Amygdala (tissue), 56 donors: Measurements from ENCODE around the gene SYNGR1.
A peak's percentile ranks its signal among the peaks of the same experiment; 100 is the strongest.
"Not testable (repeated sequence)": the region's sequence is repeated elsewhere in the genome, so short reads cannot be mapped to it uniquely, and the experiment has no call there.

ENCODE experiments used
- DNase-seq, 56 donors: peaks; one replicate each; lab custom pipeline; 2025; lab: John Stamatoyannopoulos, UW

SYNGR1 gene

DNA sequence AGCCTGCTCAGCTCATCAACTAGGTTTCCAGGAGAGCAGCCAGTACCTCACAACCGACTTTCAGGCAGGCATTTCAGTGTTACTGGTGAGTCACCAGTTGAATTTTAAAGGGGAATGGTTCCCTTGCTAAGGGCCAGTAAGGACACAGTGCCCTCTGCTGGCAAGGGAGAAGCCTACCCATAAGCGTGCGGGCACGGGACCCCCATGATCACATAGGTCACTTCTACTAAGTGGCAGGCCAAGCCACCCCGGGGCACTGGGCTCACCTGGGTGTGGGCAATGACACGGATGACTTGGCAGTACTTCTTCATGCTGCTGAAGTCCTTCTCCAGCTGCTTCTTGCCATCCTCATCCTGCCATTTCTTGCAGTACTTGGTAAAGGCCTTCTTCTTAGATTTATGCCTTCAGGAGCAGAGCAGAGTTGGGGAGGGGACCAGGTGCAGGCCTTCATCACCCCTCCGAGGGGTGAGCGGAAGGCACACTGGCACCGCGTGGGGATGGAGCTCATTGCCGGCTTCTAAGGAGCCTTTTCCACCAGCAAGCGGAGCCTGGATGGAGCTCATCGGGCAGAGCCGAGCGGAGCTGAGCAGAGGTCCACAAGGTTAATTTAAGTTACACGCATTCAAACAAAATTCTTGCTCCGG lies 33.2 kb upstream of the SYNGR1 start:
- peak in 44 of 56 donors; percentile 20 to 72 (median 48) for DNase-seq

DNA sequence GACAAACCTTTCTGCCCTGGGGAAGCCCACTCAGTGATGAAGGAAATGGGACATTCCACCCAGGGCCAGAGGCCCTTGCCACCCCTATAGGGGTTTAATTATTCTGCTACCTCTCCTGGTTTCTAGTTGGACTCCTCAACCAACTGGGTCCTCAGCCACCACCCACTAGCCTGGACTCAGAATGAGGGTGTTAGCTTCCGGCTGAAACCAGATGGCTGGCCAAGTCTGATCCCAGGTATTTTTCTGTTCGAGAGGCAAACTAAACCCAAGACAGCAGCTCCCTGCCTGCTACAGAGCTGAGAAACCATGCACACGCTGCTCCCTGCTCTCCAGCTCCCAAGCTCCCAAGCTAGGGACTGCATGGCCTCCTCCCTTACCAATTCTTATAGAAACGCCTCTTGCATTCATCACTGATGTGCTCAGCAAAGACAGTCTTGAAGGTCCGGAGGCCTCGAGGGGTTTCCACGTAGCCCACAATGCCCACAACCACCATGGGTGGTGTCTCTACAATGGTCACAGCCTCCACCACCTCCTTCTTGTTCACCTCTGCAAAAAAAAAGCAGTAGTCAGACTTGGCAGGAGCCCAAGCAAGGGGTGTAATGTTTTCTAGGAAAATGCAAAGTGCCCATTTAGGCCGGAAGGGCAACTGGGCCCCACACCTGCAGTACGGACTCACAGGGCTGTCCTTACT lies 32.6 kb upstream of the SYNGR1 start:
- DNase-seq: no peak

DNA sequence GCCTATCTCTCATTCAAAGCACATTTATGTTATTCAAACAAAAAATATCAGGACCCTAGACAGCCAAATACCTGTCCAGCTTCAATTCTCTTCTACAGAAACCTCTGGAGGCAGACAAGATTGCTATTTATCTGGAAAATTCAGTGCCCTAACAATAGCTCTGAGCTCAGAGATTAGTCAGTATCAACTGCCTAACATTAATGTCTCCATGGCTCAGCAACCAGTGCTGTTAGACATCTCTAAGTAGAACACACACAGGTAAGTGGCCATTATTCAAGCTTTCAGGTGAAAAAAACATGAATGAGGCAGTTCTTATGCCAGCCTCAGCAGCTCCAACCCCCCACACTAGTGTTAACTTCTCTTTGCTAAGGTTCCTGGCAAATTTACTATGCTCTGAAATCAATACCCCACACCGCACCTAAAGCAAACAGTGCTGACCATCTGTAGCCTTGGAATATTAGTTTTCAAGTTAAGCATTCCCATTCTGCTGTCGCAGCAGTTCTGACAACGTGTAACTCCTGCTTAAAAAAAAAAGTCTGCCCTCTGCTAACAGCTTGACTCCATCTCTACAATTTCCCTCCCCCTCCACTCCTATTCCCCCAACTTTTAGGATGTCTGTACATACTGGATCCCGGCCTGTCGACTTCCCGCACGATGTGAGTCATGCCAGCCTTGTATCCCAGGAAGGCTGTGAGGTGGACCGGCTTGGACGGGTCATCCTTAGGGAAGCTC lies 31.9 kb upstream of the SYNGR1 start:
- DNase-seq: no peak

DNA sequence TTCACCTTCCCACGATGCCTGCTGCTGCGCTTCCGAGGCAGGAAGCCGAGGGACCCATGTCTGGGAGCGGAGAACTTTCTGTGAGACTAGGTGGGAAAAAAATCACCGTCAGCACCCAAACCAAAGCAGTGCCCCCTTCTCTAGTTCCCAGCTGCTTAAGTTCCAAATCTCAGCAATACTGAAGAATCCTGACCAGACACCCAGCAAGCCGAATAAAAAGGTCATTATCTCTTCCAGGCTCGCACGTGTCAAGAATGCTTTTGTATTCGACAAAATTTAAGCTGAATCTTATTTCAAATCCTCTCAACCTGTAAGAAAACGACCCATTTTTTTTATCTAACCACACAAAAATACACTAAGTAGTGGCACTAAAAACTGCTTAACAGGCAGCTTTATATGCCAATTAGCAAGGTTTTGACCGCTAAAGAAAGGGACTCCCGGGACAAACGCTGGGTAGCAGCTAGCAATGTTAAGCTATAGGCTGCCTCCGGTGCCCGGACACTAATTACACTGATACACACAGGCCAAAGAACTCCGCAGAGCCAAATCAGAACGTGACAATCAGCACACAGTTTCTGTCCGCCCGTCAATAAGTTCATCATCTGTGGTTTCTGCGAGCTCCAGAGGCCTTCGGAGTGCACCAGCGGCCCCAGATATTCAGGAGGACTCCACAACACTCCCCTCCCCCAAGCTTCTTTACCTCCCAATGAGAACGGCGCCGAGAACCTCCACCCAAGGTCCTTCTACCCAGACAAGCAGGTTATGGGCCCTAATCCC lies 31.1 kb upstream of the SYNGR1 start:
- DNase-seq: peak in 7 of 56 donors; percentile 50 to 67 (median 57)

DNA sequence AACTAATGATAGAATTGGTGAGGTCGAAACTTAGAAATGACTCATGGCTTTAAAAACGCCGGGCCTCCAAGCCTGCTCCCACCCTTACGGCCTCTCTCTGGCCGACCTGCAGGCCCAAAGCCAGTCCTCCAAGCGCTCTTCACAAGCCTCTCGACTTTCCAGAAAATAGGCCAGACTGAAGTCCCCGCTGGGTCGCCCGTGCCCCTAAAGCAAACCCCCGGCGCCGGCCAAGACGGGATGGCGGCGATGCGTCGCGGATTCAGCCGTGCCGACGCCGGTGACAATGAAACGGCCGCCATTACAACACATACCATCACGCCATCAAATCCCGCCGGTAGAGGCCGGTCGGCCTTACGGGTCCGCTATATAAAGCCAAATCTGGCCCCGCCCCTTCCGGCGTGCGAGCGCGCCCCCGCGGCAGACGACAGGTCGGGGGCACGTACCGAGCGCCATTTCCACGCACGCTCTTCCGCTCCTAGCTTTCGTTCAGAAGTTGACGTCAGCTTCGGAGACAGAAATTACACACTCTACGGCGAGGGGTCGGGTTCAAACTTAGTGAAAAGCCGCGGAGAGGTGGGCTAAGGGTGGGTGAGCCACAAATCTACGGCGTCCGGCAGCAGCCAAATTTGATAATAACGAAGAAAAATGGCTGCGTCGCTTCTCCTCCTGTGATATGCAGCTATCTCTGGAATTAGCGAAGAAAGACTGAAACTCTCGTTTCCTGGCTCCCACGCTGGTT lies 30.3 kb upstream of the SYNGR1 start, which contains the start of gene RPL3:
TSS of gene RPL3 (minus strand) at position 340 of the 739 bp plus-strand sequence. CDS start at position 314, 26 bp downstream.
- DNase-seq: peak; percentile 59 to 98 (median 92)

DNA sequence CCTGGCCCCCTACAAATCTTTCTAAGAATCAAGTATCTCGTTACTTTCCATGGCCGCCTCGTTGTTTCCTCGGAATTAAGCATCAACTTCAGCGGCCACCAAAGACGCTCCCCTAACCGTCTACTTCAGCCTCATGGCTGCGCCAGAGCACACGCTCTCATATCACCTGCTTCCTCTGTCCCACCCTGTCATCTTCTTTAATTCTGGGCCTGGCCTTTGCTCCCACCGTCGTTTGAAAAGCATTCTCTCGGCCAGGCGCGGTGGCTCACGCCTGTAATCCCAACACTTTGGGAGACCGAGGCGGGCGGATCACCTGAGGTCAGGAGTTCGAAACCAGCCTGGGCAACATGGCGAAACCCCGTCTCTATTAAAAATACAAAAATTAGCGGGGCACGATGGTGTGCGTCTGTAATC lies 29.2 kb upstream of the SYNGR1 start:
- DNase-seq: not testable (repeated sequence)

DNA sequence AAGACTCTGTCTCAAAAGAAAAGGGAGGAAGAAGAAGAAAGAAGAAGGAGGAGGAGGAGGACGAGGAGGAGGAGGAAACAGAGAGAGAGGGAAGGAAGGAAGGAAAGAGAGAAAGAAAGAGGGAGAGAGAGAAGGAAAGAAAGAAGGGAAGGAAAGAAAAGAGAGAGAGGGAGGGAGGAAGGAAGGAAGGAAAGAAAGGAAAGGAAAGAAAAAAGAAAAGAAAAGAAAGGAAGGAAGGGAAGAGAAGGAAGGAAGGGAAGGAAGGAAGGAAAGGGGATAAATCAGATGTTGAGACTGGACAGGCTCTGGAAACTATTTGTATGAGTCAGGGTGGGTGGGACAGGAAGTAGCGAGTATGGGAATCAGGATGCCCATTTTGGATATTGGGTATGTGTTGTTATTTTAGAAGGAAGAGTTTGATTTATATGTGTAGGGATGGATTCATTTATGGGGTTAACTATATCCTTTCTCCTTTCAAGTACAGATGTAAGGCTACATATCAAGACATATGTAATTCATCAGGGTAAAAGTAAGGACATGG lies 24.3 kb upstream of the SYNGR1 start:
- no peak for DNase-seq

DNA sequence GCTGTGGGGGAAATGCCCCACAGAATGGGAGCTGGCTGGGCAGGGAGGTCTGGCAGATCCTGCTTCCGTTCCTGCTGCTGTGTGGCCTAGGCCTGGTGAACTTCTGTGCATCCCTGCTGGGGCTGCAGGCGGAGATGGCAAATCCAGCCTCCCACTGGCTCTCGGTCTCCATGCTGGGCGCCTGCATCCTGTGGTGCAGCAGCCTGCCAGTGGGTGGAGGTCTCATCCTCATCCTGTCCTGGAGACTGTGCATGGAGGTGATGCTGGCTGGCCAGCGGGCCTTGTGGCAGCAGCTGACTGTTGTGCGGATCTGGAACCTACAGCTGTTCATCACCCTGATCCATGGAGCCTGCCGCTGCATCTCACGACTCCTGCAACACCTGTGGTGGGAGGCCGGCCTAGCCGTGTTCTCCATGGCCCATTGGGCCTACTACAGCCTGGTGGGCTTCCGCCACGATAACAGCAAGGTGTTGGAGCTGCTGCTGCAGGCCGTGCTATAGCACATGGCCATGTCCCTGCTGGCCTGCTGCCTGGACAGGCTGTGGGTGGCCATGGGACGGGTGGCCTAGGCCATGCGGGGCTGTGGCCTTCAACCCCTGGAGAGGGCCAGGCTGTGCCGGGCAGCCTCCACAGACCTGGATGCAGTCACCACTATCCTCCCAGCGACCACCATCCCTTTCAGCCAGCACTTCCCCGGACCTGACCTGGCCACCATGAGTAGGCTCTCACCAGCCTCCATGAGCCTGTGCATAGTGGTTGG lies 21.6 kb upstream of the SYNGR1 start:
- DNase-seq: no peak

DNA sequence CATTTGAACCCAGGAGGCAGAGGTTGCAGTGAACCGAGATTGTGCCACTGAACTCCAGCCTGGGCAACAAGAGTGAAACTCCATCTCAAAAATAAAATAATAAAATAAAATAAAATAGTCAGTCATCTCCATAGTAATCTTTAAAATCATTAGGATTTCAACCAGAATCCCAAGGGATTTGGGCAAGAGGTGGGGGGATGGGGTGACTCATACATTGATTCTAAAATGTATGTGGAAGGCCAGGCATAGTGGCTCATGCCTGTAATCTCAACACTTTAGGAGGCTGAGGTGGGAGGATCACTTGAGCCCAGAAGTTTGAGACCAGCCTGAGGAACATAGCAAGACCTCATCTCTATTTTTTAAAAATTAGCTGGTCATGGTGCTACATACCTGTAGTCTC lies 19.2 kb upstream of the SYNGR1 start:
- not testable (repeated sequence) for DNase-seq

DNA sequence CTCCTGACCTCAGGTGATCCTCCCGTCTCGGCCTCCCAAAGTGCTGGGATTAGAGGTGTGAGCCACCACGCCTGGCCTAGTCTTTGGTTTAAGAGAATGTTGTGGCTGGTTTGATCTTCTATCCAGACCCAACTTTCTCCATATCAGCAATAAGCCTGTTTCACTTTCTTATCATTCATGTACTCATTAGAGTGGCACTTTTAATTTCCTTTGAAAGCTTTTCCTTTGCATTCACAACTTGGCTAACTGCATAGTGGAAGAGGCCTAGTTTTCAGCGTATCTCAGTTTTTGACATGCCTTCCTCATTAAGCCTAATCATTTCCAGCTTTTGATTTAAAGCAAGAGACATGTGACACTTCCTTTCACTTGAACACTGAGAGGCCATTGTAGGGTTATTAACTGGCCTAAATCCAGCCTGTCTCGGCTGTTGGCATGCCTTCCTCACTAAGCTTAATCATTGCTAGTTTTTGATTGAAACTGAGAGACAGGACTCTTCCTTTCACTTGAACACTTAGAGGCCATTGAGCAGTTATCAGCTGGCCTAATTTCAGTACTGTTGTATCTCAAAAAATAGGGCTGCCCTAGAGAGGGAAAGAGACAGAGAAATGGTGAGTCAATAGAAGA lies 17.2 kb upstream of the SYNGR1 start:
- peak in 2 of 56 donors; percentile 36 to 51 for DNase-seq

DNA sequence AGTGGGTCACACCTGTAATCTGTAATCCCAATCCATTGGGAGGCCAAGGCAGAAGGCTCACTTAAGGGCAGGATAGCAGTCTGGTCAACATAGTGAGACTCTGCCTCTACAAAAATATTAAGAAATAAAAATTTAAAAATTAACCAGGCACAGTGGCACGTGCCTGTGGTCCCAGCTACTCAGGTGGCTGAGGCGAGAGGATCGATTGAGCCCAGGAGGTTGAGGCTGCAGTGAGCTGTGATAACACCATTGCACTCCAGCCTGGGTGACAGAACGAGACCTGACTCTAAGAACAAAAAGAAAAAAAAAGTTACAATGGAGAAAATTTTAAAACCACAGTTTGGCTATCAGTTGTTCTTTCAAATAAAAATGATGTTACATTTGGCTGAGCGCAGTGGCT lies 13.4 kb upstream of the SYNGR1 start:
- DNase-seq: no peak

DNA sequence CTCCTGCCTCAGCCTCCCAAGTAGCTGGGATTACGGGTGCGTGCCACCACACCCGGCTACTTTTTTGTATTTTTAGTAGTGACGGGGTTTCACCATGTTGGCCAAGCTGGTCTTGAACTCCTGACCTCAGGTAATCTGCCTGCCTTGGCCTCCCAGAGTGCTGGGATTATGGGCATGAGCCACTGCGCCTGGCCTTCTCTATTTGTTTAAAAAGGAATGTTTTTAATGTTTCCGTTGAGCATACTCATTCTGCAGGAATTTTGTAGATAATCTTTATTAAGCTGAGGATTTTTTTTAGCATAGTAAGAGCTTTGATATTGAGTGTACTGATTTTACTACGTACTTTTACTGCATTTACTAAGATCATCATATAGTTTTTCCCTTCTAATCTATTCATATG lies 10.0 kb upstream of the SYNGR1 start:
- not testable (repeated sequence) for DNase-seq

DNA sequence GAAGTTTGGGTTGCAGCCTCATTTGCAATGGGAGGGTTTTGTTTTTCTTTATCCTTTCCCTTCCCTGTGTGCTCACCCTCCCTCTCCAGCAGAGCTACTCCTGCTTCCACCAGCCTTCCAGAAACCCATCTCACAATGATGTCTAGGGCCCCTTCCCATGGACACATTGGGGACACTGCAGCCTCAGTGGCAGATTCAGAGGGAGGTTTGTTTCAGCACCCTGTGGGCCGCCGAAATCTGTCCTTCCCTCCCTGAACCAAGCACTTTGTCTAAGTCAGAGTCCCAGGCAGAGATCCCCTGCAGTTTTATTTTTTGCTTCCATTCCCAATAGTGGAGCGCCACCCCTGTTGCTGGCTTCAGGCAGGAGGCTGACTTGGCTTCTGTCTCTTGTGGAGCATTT lies 8.6 kb upstream of the SYNGR1 start:
- no peak for DNase-seq

DNA sequence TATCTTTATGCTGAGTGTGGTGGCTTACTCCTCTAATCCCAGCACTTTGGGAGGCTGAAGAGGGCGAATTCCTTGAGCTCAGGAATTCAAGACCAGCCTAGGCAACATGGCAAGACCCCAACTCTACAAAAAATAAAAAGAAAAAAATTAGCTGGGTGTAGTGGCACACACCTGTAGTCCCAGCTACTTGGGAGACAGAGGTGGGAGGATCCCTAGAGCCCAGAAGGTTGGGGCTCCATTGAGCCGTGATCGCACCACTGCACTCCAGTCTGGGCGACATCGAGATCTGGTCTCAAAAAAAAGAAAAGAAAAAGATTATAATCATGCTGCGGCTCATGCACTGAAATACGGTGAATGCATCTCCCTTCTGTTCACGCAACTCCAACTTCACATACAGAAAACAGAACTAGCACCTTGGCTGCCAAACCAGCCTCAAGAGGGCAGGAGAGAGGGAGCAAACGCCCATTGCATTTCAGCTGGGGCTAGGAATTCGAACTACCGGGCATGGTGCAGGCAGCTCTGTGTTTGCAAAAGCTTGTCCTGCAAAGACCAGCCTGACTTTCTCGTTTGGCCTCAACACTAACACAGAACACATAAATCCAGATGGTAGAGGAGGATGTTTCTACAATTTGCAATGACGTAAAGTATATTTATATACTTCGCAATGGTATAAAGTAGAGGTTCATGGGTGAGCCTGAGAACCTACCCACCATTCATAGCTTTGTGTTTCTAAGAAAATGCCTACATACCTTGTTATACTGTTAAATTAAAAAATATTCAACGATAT lies 6.3 kb upstream of the SYNGR1 start:
- peak in 36 of 56 donors; percentile 11 to 79 (median 38) for DNase-seq

DNA sequence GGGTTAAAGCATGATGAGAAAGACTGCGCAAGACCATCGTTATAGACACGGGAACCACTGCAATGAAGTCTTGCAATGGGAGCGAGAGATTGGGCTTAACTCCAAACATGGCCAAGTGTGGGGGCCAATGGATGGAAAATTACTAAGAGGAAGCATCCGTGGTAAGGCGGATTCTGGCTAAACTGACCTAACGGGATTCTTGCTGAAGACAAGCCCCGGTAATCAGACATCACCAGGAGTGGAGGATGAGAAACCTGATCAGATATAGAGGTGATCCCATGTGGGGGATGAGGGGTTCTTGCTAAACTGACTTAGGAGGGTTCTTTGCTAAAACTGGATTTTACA lies 5.8 kb upstream of the SYNGR1 start:
- no peak for DNase-seq

DNA sequence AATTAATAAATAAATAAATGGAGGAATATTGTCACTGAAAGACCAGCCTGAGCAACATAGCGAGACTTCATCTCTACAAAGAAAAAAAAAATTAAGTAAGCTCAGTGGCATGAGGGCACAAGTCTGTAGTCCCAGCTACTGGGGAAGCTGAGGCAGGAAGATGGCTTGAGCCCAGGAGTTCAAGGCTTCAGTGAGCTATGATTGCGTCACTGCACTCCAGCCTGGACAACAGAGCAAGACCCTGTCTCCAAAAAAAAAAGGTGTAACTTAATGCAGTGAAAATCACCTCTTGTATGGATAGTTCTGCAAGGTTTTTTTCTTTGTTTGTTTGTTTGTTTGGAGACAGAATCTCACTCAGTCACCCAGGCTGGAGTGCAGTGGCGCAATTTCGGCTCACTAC lies 4.6 kb upstream of the SYNGR1 start:
- DNase-seq: no peak

DNA sequence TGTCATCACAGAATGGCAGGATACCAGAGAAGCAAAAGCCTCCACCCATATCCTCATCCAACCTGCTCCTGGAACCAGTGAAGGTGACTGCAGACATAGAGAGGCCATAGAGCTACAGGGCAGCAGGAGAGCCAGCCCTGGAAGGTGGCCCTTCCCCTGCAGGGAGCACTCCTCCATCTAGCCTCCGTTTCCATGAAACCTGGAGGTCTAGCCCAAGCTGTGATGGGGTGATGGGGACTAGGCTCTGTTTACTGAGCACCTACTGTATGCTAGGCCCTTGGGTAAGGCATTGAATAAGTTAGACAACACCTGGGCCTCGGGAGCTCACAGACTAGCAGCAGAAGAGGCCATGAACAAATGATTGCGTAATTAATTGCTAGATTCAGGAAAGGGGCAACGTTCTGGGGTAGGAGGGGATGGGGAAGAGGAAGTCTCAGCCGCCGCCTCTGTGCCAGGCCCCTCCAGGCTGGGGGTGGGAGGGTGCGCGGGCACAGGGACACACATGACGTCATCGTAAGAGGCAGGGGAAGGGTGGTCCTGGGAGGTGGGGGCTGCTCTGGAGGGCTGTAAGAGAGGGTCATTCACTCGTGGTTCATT lies 784 bp upstream of the SYNGR1 start:
- peak in 26 of 56 donors; percentile 19 to 74 (median 44) for DNase-seq
